UCSD-AML1 (cell line): ENCODE measurements around the gene SLC30A10.
"Not testable (repeated sequence)": the region's sequence is repeated elsewhere in the genome, so short reads cannot be mapped to it uniquely, and the experiment has no call there.

Experiments used
- DNase-seq: peaks from one replicate; lab custom pipeline; 2025; ENCODE audit not compliant: unreplicated experiment; lab: John Stamatoyannopoulos, UW

The SLC30A10 gene

DNA sequence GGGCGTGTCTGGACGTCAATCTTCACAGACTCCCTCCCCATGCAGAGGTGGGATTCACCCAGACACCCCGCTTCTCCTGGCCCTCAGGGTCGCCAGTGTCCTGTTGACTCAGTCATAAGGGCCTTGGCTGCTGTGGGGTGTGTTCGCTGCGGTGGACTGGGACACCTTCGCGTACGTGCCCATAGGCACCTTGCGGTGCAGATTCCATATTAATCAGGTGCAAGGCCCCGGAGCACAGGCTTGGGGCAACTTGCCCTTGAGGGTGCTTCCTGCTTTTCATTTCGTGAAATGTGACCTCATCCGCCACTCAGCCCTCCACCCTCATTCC lies 398 bp upstream of the SLC30A10 start:
- DNase-seq = no peak

DNA sequence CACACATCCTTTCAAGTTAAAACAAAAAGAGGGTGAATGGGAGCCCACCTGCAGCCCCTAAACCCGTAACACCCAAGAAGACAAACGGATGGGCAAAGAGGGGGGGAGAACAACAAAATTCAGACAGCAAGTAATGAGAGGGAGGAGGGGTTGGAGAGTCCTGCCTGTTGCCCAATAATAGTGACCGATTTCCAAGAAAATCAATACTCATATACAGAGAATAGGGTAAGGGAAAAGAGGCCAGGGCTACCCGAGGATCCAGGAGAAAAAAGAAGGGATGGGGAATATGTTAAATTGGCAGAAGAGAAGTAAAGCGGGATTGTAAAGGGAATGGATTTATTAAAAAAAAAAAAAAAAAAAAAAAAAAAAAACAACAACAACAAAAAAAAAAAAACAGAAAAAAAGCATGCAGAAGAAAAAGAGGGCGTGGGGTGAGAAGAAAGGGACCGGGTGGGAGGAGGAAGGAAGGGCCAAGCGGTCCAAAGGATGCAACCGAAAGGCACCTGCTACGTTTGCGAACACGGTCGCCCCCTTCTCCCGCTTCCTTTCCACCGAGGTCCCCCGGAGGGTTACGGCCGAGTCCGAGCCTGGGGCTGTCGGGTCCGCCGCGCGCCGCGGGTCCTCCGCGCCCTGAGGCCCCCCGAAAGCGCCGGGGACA lies 930 bp downstream of the SLC30A10 start:
- no peak for DNase-seq

DNA sequence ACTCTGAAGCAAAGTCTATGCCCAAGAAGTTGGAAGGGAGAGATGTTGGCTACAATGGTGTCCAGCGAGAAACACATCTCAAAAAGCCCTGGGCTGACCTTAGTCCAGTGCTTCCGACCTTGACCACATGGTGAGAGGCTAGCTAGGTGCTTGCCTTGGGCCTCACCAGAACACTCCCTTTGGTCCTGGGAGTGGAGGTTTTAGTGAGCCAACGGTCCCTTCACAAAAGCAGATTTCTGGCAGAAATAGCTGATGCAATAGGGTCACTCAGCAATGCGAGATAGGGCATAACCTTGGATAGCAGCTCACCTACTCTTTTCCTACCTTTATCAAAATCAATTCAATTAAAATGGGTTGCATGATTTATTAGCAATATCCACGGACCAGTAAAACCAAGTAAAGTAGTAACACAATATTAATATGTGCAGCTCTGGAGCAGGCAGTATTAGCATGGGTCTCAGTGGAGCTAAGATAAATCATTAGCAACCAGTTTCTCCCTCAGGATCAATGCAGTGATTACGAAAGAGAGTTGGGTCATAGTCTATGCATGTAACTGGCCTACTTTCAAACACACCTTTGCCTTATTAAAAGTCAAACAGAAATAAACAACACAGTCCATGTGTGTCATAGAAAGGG lies 1.9 kb downstream of the SLC30A10 start:
- DNase-seq = no peak

DNA sequence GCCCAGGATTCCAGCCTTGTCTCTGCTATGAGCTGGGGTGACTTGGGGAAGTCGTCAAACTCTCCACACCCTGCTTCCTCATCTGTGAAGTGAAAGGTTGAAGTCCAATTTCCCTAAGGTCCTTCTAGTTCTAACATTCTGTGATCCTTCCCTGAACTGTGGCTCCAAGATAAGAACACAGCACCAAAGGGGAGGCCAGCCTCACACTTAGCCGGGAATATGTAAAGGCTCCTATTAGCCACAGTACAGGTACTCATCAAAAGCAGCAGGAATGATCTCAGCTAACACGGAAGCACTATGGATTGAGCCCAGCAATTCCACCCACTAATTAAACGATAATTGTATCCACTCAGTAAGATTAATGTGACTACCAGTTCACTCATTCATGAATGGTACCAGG lies 4.0 kb downstream of the SLC30A10 start:
- DNase-seq = no peak

DNA sequence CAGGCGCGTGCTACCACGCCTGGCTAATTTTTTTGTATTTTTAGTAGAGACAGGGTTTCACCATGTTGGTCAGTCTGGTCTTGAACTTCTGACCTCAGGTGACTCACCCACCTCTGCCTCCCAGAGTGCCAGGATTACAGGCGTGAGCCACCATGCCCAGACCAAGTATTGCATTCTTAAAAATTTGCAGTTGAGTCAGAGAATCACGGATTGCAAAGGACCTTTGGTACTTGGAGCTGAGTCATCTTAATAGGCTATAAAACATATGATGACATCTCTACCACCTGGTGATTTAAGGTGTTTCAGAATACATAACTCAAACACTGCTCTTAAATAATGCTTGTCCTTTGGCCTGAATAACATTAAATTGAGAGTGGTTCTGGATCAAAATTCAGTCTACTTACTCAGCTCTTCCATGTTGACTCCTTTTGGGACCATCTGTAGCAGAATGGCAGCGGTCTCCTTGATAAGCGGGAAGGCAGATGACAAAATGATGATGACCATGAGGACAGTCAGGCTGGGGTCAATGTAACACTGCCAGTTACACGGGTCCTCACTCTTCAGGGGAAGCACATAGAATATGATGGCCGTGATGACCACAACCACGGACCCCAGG lies 10.4 kb downstream of the SLC30A10 start:
- no peak for DNase-seq

DNA sequence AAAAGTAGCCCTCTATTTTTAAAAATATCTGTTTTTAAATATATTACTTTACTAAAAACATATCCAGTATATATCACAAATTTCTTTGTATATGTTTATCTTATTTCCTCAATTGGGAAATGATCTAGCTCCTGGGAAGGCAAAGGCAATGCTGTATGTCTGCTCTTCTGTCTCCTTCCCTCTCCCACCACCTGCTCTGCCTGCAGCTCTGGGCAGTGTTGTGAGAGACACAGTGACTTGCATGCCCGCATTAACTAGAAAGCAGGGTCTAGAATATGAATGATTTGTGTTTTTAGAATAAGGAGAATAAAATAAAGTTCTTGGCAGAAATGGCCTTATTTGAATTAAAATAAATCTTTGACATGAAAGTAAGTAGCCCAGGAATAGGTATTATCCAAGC lies 11.1 kb downstream of the SLC30A10 start:
- no peak for DNase-seq

DNA sequence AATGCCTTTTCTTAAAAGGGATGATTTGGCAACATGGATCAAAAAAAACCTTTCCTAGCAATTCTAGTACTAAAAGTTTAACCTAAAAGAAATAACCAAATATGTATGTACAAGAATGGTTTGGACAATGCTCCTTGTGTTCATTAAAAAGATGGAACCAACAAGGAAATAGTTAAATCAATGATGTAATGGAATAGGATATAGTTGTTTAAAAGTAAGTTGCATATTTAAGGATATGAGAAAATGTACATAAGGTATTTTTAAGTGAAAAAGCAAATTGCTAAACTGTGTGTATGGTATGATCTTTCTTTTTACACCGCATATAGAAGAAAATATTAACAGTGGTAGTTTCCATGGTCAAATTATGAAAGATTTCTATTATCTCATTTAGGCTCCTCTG lies 12.1 kb downstream of the SLC30A10 start:
- no peak for DNase-seq

DNA sequence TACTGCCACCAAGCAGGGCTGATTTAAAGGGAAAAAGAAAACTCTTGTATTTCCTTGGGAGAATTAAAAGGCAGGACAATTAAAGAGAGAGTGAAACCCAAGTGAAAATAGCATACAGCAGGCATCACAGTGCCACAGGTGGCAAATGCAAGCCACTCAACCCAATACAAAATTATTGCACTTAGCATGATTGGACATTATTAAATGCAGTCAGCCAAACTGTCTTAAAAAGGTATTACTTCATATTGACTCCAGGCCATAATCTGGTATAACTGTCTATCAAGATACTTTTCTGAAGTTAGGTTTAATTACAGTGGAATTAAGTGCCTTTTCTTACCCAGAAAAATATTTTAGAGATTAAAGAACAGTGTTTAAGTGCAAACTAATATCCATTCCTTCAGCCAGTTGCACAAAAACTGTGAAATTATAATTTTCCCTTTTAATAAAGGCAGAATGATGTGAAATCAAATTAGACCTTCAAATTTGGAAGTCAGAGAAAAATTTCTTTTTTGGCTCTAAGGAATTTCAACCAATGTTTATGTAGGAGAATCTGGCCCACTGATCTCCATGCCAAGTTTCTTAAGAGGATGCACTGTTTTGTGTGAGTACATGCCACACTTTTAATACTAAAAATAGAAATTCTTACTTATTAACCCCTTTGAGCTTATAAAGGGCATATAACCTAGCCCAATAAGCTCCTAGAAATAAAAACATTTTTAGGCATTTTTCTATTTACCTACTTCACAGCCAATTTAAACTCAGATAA lies 15.2 kb downstream of the SLC30A10 start:
- no peak for DNase-seq

DNA sequence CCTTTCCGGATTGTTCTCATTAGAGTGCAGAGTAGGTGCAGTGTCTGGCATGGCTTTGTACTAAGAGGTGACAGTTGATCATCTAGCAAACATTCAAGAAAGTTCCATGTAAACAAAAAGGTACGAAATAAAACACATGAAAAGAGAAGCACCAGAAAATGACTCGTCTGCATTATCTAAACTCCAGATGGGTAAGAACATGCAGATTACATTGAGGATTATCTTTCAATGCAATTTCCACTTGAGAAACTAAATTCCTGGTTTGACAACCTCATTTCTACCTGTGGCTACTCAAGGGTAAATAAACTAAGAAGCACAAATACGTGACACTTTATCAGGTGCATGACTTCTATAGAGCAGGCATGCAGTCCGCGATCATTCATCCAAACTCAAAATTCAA lies 17.6 kb downstream of the SLC30A10 start:
- DNase-seq = no peak

DNA sequence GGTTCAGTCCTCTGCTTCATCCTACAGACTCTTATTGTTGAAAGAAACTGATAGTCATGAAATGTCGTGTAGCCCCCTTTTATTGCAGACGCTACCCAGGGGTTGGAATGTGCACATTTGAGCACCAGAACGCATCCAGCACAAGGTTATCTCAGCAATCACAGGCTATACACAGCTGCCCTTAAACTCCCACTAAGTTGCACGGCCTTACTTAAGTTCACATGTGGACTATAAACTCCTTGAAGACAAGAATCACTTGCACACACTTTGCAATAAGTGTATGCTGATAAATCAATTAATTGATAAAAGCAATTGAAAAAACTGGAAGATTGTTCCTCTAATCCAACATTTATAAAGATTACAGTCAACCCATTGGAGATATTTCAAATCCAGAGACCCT lies 18.9 kb downstream of the SLC30A10 start:
- no peak for DNase-seq

DNA sequence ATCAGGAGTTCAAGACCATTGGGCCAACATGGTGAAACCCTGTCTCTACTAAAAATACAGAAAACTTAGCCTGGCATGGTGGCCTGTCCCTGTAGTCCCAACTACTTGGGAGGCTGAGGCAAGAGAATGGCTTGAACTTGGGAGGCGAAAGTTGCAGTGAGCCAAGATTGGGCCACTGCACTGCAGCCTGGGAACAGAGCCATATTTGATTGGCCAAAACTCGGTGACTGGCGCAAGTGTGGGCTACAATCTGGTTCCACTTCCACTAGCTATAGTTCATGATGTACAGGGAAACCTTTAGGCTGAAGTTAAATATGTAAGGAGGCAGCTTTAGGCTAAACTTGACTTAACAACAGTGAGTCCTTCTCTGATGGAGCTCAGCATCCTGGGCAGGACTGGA lies 20.2 kb downstream of the SLC30A10 start:
- no peak for DNase-seq

DNA sequence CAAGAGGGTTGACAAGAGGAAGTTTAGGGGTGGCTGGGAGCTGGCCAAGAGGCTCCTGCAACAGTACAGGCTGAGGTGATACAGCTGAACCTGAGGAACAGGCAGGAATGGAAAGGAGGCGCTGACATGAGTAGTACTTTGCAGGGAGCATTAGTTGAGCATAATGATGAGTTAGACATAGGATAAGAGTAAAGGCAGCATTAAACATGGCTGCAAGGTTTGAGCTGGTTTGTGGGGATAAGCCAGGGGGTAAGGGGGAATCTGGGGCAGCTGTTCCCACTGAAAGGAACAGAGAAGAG lies 20.6 kb downstream of the SLC30A10 start:
- DNase-seq = no peak

DNA sequence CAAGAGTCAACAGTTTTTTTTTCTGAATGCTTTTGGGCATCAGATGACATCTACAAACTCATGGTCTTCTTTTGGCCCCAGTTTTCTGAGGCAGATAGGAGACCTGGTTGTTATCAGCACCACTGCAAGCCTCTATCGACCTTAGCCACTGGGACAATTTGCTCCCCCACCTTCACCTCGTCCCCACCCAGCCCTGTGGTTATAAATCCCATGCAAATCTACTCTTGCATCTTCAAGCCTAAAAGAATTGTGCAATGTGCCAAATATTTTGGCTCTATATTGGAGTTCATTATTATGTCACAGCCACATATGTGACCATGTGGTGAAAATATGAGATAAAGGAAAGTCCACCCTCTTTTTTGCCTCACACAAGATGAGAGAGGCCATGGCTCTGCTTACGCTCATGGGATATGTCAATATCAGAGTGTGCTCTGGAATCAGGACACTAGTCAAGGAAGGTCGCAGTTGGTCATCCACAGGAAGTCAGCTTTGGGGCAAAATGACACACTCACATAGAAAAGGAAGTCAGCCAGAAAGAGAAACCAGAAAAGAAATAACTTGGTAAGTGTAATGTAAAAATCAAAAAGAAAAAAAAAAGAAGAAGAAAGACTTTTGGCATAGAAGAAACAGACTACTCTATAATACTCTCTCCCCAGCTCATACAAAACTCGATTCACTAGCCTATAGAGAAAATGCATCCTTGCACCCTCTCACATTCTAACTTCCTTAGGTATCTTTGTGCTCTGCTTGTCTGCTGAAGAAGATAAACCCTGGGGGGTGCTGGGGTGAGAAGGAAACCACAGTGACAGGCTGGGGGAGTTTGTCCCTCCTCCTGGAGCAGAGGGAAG lies 21.2 kb downstream of the SLC30A10 start:
- peak; percentile 40 for DNase-seq

DNA sequence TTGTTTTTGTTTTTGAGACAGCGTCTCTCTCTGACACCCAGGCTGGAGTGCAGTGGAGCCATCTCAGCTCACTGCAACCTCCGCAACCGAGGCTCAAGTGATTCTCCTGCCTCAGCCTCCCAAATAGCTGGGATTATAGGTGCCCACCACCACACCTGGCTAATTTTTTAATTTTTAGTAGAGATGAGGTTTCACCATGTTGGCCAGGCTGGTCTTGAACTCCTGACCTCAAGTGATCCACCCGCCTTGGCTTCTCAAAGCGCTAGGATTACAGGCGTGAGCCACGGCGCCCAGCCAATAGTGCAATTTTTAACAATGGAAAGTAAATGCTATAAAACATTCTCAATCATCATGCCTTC lies 21.8 kb downstream of the SLC30A10 start:
- DNase-seq = not testable (repeated sequence)

DNA sequence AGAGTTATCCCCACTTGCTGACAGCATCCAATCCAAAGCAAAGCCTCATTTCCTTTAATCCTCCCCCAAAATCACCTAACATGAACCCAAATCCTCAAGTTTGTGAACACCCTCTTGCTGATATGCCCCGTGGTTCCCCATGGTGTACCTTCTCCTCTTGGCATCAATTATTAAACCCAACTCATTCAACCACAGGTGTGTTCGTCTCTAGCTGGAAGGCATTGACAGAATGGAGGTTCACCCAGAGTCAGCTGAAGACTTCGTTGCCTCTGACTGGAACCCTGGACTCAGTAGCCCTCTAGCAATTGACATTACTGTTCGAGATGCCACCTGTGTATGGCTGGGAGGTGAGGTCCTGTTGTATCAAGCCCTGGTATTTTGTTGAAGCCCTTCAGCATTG lies 22.8 kb downstream of the SLC30A10 start:
- no peak for DNase-seq

DNA sequence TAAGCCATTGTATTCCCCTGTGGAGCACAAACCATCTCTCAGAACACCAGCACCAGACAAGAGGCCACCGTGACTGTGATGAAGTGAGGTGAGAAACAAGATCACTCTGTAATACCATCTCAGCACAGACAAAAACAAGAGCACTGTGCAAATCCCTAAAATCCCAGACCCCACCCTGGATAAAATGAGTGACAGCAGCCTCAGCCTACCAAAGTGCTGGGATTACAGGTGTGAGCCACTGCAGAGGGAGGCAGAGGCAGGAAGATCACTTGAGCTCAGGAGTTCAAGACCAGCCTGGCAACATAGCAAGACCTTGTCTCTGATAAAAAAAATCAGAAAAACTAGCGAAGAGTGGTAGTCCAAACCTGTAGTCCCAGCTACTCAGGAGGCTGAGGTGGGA lies 23.4 kb downstream of the SLC30A10 start:
- DNase-seq = no peak

DNA sequence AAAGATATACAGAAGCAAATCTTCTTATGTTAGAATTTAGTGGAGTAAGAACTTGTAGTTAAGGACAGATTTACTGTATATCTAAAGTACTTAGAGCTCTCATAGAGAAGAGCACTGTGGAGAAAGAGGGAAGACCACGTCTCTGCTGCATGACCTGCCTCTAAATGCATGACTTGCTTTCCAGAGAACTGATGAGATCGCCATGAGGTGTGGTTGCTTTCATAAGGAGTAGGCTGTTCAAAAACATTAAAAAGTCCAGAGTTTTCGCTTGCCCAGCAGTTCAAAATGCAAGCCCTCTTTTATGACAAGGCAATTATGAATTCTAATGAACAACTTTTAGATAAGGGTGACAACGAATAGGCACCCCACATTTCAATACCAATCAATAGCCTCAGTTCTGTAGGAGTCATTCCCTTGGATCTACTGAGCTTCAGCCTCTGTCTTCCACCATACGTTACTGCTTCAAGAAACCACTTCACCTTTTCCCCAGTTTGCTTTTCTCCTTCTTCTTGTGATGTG lies 24.9 kb downstream of the SLC30A10 start:
- no peak for DNase-seq

DNA sequence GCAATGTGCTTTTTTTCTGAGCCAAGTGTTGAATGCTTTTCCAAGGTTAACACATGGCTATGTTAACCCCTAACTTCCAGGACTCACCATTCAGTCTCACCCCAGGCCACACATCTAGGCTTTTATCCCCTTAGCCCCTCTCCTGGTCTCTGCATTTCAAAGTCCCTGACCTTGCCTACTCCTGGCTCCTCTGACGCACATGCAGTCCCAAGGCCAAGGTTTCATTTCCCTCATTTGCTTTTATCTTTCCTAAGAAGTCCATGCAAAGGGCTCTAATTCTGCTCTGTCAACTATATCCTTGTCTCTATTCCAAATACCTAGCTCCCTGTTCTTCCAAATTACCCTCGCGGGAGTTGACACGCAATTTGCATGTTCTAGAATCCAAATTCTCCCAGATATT lies 25.4 kb downstream of the SLC30A10 start:
- DNase-seq = no peak

DNA sequence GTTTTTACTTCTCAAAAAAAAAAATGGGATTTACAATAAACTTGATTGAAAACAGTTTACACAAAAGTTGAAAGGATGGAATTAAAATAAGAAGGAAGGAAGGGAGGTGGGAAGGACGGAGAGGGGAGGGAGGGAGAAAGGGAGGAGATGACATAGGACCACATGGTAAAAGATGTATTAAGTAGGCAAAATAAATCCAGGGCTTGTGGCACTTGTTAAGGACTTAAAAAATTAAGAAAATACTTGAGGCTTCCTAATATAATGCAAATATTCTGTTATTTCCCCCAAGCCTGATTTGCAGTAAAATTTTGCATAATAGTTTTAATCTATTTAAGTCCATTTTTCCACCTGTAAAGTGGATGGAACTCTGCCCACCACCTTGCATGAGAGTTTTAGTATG lies 27.5 kb downstream of the SLC30A10 start:
- no peak for DNase-seq

DNA sequence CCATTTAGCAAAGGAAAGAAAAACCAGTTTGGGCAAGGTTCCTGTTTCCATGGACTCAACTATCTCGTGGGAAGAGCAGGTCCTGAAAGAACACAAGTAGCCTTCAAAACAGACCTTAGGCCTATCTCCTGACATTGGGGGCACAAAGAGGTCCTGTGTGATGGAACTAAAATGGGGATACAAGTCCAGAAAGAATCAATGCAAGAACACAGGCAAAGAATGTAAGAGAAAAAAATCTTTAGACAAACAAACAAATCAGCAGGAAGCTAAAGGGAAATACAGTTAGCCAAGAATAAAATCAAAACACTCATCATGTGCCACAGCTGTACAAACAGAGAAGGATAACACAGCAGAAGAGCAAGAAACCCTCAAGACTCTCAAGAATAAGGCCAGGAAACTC lies 28.2 kb downstream of the SLC30A10 start:
- no peak for DNase-seq

DNA sequence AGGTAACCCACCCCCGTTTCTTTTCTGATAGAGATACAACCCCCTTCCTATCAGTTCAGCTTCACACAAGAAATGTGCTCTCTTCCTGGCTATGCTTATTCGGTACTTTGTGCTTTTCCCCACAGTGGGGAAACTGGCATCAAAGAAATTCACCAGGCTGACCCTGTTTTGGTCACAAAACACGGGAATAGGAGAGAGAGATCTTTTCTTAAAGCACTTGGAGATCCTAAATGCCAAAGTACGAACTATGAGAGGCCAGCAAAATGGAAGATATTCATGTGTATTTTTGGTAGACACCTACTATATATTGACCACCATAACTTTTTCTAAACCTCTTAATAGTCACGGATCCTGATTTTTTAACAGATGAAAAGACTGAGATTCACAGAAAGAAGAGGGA lies 30.0 kb downstream of the SLC30A10 start:
- no peak for DNase-seq
